ENCODE results near the gene MYF5. TPM values are rescaled to one million over a fixed set of nuclear protein-coding genes. Genes with fewer than 3 reads are reported as not detected.

The MYF5 gene
- total RNA-seq, 1 experiment from 2014 or later = not detected

- H3K4me2 ChIP-seq (ENCODE audit: insufficient read depth, insufficient read length, low read length) = peak overlapping the region; percentile 82
- no peak overlapping the region for H2BK120ac ChIP-seq (ENCODE audit: low read depth, low read length, poor library complexity, severe bottlenecking)
- Mint-ChIP-seq H3K27me3 (ENCODE audit: low read depth) (peaks cover 88% of the 10 kb centered on the region), H3K9me3 (no peaks in the 10 kb centered on the region; a peak in 1 of 5 replicates), H3K27ac (no peak overlapping the region), H3K4me1 (peaks cover 62 to 65% of the 10 kb centered on the region in 2 experiments), H3K36me3 (ENCODE audit: insufficient read depth in 1 of 3, low read depth in 3 of 3) (no peaks in the 10 kb centered on the region), H3K4me3 (peak overlapping the region; percentile 40 to 71)
- no peak overlapping the region for H2AK5ac ChIP-seq (ENCODE audit: insufficient read length, low read length)
- H2BK5ac ChIP-seq (ENCODE audit: insufficient read length, low read length) = no peak overlapping the region
- H2AFZ ChIP-seq (ENCODE audit: low read length) = no peak overlapping the region
- no peak overlapping the region for H4K91ac ChIP-seq (ENCODE audit: insufficient read length, low read depth, low read length)
- TF ChIP-seq, protein P1, sequence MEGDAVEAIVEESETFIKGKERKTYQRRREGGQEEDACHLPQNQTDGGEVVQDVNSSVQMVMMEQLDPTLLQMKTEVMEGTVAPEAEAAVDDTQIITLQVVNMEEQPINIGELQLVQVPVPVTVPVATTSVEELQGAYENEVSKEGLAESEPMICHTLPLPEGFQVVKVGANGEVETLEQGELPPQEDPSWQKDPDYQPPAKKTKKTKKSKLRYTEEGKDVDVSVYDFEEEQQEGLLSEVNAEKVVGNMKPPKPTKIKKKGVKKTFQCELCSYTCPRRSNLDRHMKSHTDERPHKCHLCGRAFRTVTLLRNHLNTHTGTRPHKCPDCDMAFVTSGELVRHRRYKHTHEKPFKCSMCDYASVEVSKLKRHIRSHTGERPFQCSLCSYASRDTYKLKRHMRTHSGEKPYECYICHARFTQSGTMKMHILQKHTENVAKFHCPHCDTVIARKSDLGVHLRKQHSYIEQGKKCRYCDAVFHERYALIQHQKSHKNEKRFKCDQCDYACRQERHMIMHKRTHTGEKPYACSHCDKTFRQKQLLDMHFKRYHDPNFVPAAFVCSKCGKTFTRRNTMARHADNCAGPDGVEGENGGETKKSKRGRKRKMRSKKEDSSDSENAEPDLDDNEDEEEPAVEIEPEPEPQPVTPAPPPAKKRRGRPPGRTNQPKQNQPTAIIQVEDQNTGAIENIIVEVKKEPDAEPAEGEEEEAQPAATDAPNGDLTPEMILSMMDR (conservative IDR thresholded peaks at IDR 0.05) = peak; percentile 88
- no peak overlapping the region for H3K4ac ChIP-seq (ENCODE audit: low read depth, low read length)
- WGBS (ENCODE audit: extremely low coverage, insufficient read length, low lambda C conversion rate) = no CpG with 5 or more reads among the region's 20 CpGs
- H2BK20ac ChIP-seq (ENCODE audit: low read depth, low read length, poor library complexity, severe bottlenecking) = no peak overlapping the region
- H3K14ac ChIP-seq (ENCODE audit: insufficient read depth, low read length) = no peak overlapping the region
- no peaks in the 10 kb centered on the region for H3K79me2 ChIP-seq (ENCODE audit: insufficient read depth, low read length)
- H3K18ac ChIP-seq (ENCODE audit: insufficient read length, low read depth, low read length) = no peak overlapping the region
- no peak overlapping the region for H3K27ac ChIP-seq (ENCODE audit: insufficient read length, low read depth, low read length)
- no peak overlapping the region for H3T11ph ChIP-seq (ENCODE audit: low read length)
- H4K20me1 ChIP-seq (ENCODE audit: control insufficient read depth, insufficient read depth, insufficient read length) = no peaks in the 10 kb centered on the region
- H3K23me2 ChIP-seq (ENCODE audit: insufficient read length, low read depth, low read length, poor library complexity, severe bottlenecking) = peaks cover 22% of the 10 kb centered on the region
- H3K27me3 ChIP-seq (ENCODE audit: insufficient read depth, low read length) = peaks cover 64% of the 10 kb centered on the region
- H4K8ac ChIP-seq (replicated peaks; ENCODE audit: insufficient read length, low read depth, low read length) = no peak overlapping the region
- H2BK12ac ChIP-seq (ENCODE audit: insufficient read length, low read depth, low read length) = no peak overlapping the region
- DNase-seq = peak; percentile 75
- no peaks in the 10 kb centered on the region for H3K79me1 ChIP-seq (ENCODE audit: insufficient read depth, low read depth, low read length, poor library complexity, severe bottlenecking)
- H3K4me1 ChIP-seq (ENCODE audit: insufficient read depth, low read length) = peaks cover 8% of the 10 kb centered on the region
- no peak overlapping the region for H3K23ac ChIP-seq (ENCODE audit: insufficient read length, low read depth, low read length)
- H3K9ac ChIP-seq (ENCODE audit: extremely low read depth, insufficient read length, low read length) = no peak overlapping the region
- H3K9me3 ChIP-seq (ENCODE audit: control insufficient read depth, low read depth, low read length) = no peaks in the 10 kb centered on the region
- no peak overlapping the region for H4K5ac ChIP-seq (ENCODE audit: insufficient read length, low read depth, low read length)
- no peak overlapping the region for H3K56ac ChIP-seq (ENCODE audit: insufficient read length, low read depth, low read length)
- no peak overlapping the region for H2BK15ac ChIP-seq (ENCODE audit: low read depth, low read length)
Measured at GRCh38 chr12:80709811-80710726, 6.6 kb upstream of the MYF5 start.

Data from H9 (cell line).